Measurements from ENCODE around the gene UTP18. TPM values are rescaled to one million over a fixed set of nuclear protein-coding genes. Genes with fewer than 3 reads are reported as not detected.

Gene UTP18
- total and polyA plus RNA-seq, 2 of the 13 experiments (the other 11 are each of a cell fraction or from before 2014, with no cell fraction given) = 35.2 to 104 TPM

GRCh38 chr17:51260237-51261023, at the start of gene UTP18 (continued):
- TF ChIP-seq ZBTB34 (CRISPR knock-in tag; IDR thresholded peaks at IDR 0.05) = 0 out of 2 replicates have a peak, but pooled peaks have one; percentile 56
- TF ChIP-seq SAFB2 (CRISPR knock-in tag; IDR thresholded peaks at IDR 0.05; ENCODE audit: borderline replicate concordance, low read depth) = peak; percentile 97
- peak; percentile 97; the same call in 1 of the 2 replicates for TF ChIP-seq ZNF747 (CRISPR knock-in tag; IDR thresholded peaks at IDR 0.05; ENCODE audit: borderline replicate concordance)
- no peak for TF ChIP-seq GRHL1 (CRISPR knock-in tag; conservative IDR thresholded peaks at IDR 0.05)
- TF ChIP-seq RERE (CRISPR knock-in tag; IDR thresholded peaks at IDR 0.05; ENCODE audit: low read depth) = 0 out of 2 replicates have a peak, but pooled peaks have one; percentile 15
- peak; percentile 75 to 86 for TF ChIP-seq POLR2A (IDR thresholded peaks at IDR 0.05; ENCODE audit: insufficient read depth in 1 of 2, low read depth in 2 of 2, low read length in 2 of 2)
- TF ChIP-seq MXD1 (CRISPR knock-in tag; IDR thresholded peaks at IDR 0.05) = peak; percentile 98
- TF ChIP-seq CREM (IDR thresholded peaks at IDR 0.05) = peak; percentile 87
- no peak for TF ChIP-seq CREM (CRISPR knock-in tag; IDR thresholded peaks at IDR 0.05)
- TF ChIP-seq KLF13 (CRISPR knock-in tag; IDR thresholded peaks at IDR 0.05) = 0 out of 2 replicates have a peak, but pooled peaks have one; percentile 81
- TF ChIP-seq ZKSCAN1 (IDR thresholded peaks at IDR 0.05; ENCODE audit: low read length) = peak; percentile 48; the same call in 1 of the 2 replicates
- peak; percentile 96 for TF ChIP-seq ZNF605 (CRISPR knock-in tag; IDR thresholded peaks at IDR 0.05)
- peak; percentile 84; the same call in 1 of the 2 replicates for TF ChIP-seq ZC3H13 (CRISPR knock-in tag; IDR thresholded peaks at IDR 0.05)
- TF ChIP-seq ZNF788 (CRISPR knock-in tag; IDR thresholded peaks at IDR 0.05; ENCODE audit: borderline replicate concordance) = peak; percentile 93
- no peak for TF ChIP-seq NFE2 (CRISPR knock-in tag; IDR thresholded peaks at IDR 0.05)
- TF ChIP-seq ZFP90 (CRISPR knock-in tag; IDR thresholded peaks at IDR 0.05; ENCODE audit: borderline replicate concordance) = peak; percentile 83; the same call in 1 of the 2 replicates
- no peak for TF ChIP-seq SMC3 (IDR thresholded peaks at IDR 0.05; ENCODE audit: low read length)
- peak; percentile 82; the same call in 1 of the 2 replicates for TF ChIP-seq ZNF256 (CRISPR knock-in tag; conservative IDR thresholded peaks at IDR 0.05)
- TF ChIP-seq ZNF703 (CRISPR knock-in tag; IDR thresholded peaks at IDR 0.05; ENCODE audit: borderline replicate concordance) = peak; percentile 98
- TF ChIP-seq EZH2 (conservative IDR thresholded peaks at IDR 0.05; ENCODE audit: low read depth, low read length) = no peak

All from HepG2 (cell line).